HEK293T (cell line): Measurements from ENCODE around the gene PRCP.

Experiments used
- ARNT ChIP-seq: fragments of 450-650 bp; IDR thresholded peaks from 2 replicates; pipeline ENCODE4 v1.6.1; 2017; ENCODE audit warnings: mild to moderate bottlenecking
- CTBP1 ChIP-seq: fragments of 450-650 bp; IDR thresholded peaks from 2 replicates; pipeline ENCODE4 v1.6.1; 2016; ENCODE audit warnings: borderline replicate concordance
- FOXA1 ChIP-seq: fragments of 450-650 bp; IDR thresholded peaks from 2 replicates; pipeline ENCODE4 v1.6.1; 2016; ENCODE audit warnings: mild to moderate bottlenecking
- FOXK2 ChIP-seq: fragments of 450-650 bp; IDR thresholded peaks from 2 replicates; pipeline ENCODE4 v1.6.1; 2016; ENCODE audit warnings: mild to moderate bottlenecking
- FOXM1 ChIP-seq: fragments of 450-650 bp; IDR thresholded peaks from 2 replicates; pipeline ENCODE4 v1.6.1; 2017; ENCODE audit warnings: mild to moderate bottlenecking, borderline replicate concordance
- SP1 ChIP-seq: fragments of 450-650 bp; IDR thresholded peaks from 2 replicates; pipeline ENCODE4 v1.6.1; 2017
- SUZ12 ChIP-seq: fragments of 450-650 bp; IDR thresholded peaks from 2 replicates; pipeline ENCODE4 v1.6.1; 2016; ENCODE audit warnings: mild to moderate bottlenecking
- ZNF384 ChIP-seq: fragments of 450-650 bp; IDR thresholded peaks from 2 replicates; pipeline ENCODE4 v1.6.1; 2016

- TF ChIP-seq SUZ12 (no peak), ZNF384 (no peak), FOXM1 (no peak), CTBP1 (no peak), SP1 (no peak), FOXK2 (no peak), ARNT (no peak), FOXA1 (no peak)
Measured at GRCh38 chr11:82775218-82775617, 125.0 kb downstream of the PRCP start.
